Thymus (tissue), 11 donors: ENCODE measurements around the gene EIF4B. TPM values are rescaled to one million over a fixed set of nuclear protein-coding genes. Genes with fewer than 3 reads are reported as not detected.

Experiments used
- DNase-seq, 9 donors: peaks; one replicate each; pipeline ENCODE4 v3.0.0-alpha.2; 2013; ENCODE audit warnings: low spot score in 9 of 9, low read depth in 6 of 9, missing footprints in 1 of 9
- H3K27ac ChIP-seq, 2 donors: one replicate each; pipeline ENCODE4 v1.5.1; 2013; ENCODE audit warnings: control low read depth in 1 of 2, low read depth in 1 of 2, low read length in 1 of 2, mild to moderate bottlenecking in 1 of 2, moderate library complexity in 1 of 2
- H3K27me3 ChIP-seq, 2 donors: one replicate each; pipeline ENCODE4 v1.5.1; 2013; ENCODE audit warnings: low read length in 1 of 2; ENCODE audit not compliant: control insufficient read depth in 2 of 2, insufficient read depth in 1 of 2
- H3K36me3 ChIP-seq, 2 donors: one replicate each; pipeline ENCODE4 v1.5.1; 2013; ENCODE audit warnings: low read length in 1 of 2, mild to moderate bottlenecking in 1 of 2, moderate library complexity in 1 of 2; ENCODE audit not compliant: control insufficient read depth in 2 of 2, insufficient read depth in 2 of 2
- H3K4me1 ChIP-seq, 2 donors: one replicate each; pipeline ENCODE4 v1.5.1; 2013; ENCODE audit warnings: low read length in 2 of 2; ENCODE audit not compliant: control insufficient read depth in 2 of 2, insufficient read depth in 2 of 2
- H3K4me3 ChIP-seq, 2 donors: one replicate each; pipeline ENCODE4 v1.5.1; 2013; ENCODE audit warnings: low read length in 2 of 2, control low read depth in 1 of 2, mild to moderate bottlenecking in 1 of 2
- H3K9me3 ChIP-seq, 2 donors: one replicate each; pipeline ENCODE4 v1.5.1; 2013; ENCODE audit warnings: low read length in 1 of 2, mild to moderate bottlenecking in 1 of 2; ENCODE audit not compliant: control insufficient read depth in 2 of 2, insufficient read depth in 1 of 2
- WGBS: extraction: QIAGEN DNeasy Blood & Tissue Kit; methylation state at CpG from one replicate; pipeline ENCODE4 v1.1.7; 2013; 5-methylcytosine and 5-hydroxymethylcytosine counted together
- polyA plus RNA-seq: library from polyadenylated mRNA; stranded (reverse); fragments of 200-250 nt; gene quantifications from one replicate; pipeline ENCODE4 v1.2.3, GENCODE V29; 2013
- total RNA-seq: library from RNA; stranded (reverse); fragments of 120-200 nt; gene quantifications from one replicate; pipeline ENCODE4 v1.2.4, GENCODE V29; 2013
- donor health status: healthy.

EIF4B gene
- total and polyA plus RNA-seq, 2 donors = 148 to 432 TPM

DNA sequence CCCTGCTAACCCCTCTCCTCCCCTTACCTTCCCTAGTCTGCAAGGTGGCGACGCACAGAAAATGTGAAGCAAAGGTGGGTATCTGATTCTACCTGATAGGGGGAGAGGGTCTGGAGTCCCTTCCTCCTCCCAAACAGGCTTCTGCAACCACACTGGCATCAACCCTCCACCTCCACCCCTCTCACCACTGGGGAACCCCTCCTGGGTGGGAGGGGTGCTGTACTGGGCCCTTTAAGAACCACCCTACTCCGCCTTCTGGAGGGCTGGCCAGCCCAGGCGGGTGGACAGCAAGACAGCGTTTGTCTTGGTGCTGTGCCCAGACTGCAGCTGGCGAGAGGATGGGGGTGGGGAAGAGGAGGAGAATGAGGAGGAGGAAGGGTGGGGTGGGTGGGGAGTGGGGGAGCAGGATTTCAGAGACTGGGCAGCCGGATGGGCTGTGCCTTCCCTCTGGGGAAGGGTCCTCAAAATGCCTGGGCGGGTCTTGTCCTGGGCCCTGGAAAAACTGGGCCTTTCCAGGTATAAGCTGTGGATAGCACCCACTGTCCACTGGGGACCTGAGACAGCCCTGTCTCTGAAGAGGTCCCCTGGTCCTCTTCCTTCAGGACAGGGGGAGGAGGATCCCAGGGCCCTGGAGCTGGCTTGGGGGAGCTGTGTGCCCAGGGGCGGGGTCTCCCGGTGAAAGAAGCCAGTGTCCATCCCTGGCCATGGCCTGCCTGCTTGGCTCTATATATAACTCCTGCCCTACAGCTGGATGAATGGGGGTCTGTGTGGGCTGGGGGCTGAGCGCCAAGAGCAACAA, 46.4 kb downstream of the EIF4B start:
- no peak for DNase-seq
- H3K9me3 ChIP-seq = no peaks in the 10 kb centered on the region
- peaks cover 2 to 40% of the 10 kb centered on the region in 2 donors for H3K4me1 ChIP-seq
- no peak overlapping the region for H3K4me3 ChIP-seq
- H3K36me3 ChIP-seq = no peaks in the 10 kb centered on the region
- no peak overlapping the region for H3K27ac ChIP-seq
- H3K27me3 ChIP-seq = peaks cover 0 to 15% of the 10 kb centered on the region in 2 donors
- 89% methylated on average over 11 of the region's 11 CpGs for WGBS

DNA sequence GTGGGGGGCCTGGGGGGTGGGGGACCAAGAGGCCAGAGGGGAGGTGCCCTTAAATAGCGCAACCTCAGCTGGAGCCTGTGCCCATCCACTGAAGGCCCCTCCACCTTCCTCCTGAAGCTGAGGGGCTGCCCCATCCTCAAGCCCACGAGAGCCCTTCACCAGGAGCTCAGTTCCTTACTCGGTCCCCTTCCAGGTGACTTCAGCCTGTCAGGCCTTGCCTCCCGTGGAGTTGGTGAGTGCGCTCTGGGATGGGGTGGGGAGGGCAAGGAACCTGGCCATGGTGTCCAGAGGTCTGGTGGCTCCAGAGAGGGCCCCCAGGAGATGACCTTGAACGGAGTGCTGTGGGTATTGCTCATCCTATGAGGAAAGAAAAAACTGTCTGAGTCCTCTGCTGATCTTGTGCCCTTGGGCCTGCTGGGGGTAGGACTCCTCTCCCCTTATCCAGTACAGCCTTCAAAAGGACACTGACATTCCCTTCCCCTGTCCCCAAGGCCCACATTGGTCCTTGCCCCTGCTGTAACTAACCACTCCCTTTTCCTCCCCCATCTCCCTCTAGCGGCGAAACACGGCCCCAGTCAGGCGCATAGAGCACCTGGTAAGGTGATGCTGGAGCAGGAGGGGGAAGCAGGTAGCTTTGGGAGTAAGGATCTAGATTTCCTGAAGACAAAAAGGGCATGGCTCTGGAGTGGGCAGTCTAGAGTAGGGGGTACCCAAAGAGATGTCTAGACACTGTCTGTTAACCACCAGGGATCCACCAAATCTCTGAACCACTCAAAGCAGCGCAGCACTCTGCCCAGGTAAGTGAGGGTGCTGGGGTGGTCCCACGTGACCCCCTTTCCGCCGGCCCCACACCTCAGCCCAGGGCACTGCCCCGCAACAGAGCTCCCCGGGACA, 47.2 kb downstream of the EIF4B start:
- Histone ChIP-seq H3K27me3 (peaks cover 0 to 8% of the 10 kb centered on the region in 2 donors), H3K4me1 (peaks cover 0 to 32% of the 10 kb centered on the region in 2 donors), H3K9me3 (no peaks in the 10 kb centered on the region), H3K4me3 (peak overlapping the region; percentile 37 to 61), H3K27ac (peak overlapping the region; percentile 48 to 62), H3K36me3 (no peaks in the 10 kb centered on the region)
- DNase-seq = peak in 4 of 9 donors; percentile 15 to 57 (median 34)
- WGBS = 44% methylated on average over 16 of the region's 16 CpGs

DNA sequence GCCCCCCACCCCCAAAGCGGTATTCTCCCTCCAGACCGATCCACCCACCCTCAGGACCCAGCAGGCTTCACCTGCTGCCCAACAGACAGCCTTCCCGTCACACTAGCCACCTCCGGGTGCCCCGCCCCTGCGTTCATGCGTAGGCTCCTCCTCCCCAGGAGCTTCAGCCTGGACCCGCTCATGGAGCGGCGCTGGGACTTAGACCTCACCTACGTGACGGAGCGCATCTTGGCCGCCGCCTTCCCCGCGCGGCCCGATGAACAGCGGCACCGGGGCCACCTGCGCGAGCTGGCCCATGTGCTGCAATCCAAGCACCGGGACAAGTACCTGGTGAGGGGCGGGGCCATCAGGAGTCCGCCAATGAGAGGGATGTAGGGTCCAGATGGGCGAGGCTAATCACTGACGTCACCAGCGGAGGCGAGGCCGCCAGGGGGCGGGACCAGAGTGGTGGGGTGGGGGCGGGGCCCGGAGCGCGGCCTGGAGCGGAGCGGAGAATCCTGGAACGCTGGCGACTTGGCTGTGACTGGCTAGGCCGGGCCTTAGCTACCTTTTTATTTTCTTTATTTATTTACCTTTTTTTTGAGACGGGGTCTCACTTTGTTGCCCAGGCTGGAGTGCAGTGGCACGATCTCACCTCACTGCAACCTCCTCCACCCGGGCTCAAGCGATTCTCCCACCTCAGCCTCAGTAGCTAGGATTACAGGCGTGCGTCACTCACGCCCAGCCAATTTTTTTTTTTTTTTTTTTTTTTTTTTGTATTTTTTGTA, 48.0 kb downstream of the EIF4B start:
- no peaks in the 10 kb centered on the region for H3K9me3 ChIP-seq
- DNase-seq = peak; percentile 62 to 92 (median 80)
- peaks cover 0 to 8% of the 10 kb centered on the region in 2 donors for H3K27me3 ChIP-seq
- 7% methylated on average over 48 of the region's 48 CpGs for WGBS
- peak overlapping the region; percentile 48 to 62 for H3K27ac ChIP-seq
- no peaks in the 10 kb centered on the region for H3K36me3 ChIP-seq
- peaks cover 0 to 24% of the 10 kb centered on the region in 2 donors for H3K4me1 ChIP-seq
- peak overlapping the region; percentile 37 to 61 for H3K4me3 ChIP-seq

DNA sequence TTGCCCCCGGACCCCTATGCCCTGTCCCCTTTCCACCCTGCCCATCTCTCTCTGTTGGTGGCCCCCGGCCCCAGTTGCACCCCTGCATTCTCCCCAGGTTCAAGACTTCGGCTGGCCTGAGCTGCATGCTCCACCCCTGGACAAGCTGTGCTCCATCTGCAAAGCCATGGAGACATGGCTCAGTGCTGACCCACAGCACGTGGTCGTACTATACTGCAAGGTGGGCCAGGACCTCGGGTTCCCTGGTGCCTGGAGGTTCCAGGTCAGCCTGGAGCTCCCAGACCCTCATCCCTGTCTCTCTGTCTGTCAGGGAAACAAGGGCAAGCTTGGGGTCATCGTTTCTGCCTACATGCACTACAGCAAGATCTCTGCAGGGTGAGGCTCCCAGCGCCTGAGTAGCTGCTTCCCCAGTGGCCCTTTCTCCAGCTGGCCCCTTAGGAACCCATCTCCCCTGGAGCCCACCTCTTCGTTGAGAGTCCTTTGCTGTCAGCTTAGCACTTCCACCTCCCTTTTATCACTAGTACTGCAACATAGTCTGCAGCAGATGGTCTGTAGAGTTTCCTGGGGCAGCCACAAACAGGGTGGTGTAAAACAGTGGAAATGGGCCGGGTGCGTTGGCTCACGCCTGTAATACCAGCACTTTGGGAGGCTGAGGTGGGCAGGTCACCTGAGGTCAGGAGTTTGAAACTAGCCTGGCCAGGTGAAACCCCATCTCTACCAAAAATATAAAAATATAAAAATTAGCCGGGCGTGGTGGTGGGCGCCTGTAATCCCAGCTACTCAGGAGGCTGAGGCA, 49.4 kb downstream of the EIF4B start:
- H3K4me1 ChIP-seq = peaks cover 0 to 20% of the 10 kb centered on the region in 2 donors
- no peaks in the 10 kb centered on the region for H3K9me3 ChIP-seq
- H3K4me3 ChIP-seq = no peak overlapping the region
- peaks cover 0 to 8% of the 10 kb centered on the region in 2 donors for H3K27me3 ChIP-seq
- no peak overlapping the region for H3K27ac ChIP-seq
- 93% methylated on average over 15 of the region's 15 CpGs for WGBS
- DNase-seq = no peak
- no peaks in the 10 kb centered on the region for H3K36me3 ChIP-seq

DNA sequence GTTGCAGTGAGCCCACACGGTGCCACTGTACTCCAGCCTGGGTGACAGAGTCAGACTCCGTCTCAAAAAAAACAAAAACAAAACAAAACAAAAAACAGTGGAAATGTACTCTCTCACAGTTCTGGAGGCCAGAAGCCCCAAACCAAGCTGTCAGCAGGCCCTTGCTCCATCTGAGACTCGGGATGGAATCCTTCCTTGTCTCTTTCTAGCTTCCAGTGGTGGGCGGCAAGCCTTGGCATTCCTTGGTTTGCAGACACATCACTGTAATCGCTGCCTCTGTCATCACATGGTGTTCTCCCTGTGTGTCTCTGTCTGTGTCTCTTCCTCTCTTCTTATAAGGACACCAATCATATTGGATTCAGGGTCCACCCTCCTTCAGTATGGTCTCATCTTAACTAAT, 50.0 kb downstream of the EIF4B start:
- no peak overlapping the region for H3K4me3 ChIP-seq
- peaks cover 0 to 6% of the 10 kb centered on the region in 2 donors for H3K27me3 ChIP-seq
- 97% methylated on average over 5 of the region's 5 CpGs for WGBS
- DNase-seq = no peak
- peaks cover 0 to 20% of the 10 kb centered on the region in 2 donors for H3K4me1 ChIP-seq
- no peaks in the 10 kb centered on the region for H3K9me3 ChIP-seq
- no peaks in the 10 kb centered on the region for H3K36me3 ChIP-seq
- no peak overlapping the region for H3K27ac ChIP-seq

DNA sequence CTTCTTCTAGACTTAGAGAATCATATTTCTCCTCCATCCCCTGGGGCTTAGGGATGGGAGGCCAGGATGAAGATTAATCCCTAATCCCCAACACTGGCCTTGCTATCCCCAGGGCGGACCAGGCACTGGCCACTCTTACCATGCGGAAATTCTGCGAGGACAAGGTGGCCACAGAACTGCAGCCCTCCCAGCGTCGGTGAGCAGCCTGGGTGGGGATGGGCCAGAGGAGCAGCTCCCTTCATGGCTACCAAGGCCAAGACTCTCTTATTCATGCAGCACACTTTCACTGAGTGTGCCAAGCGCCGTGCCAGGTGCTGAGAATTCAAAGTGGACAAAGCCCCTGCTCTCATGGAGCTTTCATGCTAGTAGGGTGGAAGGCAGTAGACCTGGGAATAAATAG, 50.6 kb downstream of the EIF4B start:
- H3K4me1 ChIP-seq = peaks cover 0 to 19% of the 10 kb centered on the region in 2 donors
- WGBS = 98% methylated on average over 7 of the region's 7 CpGs
- no peaks in the 10 kb centered on the region for H3K36me3 ChIP-seq
- H3K9me3 ChIP-seq = no peaks in the 10 kb centered on the region
- DNase-seq = no peak
- no peak overlapping the region for H3K4me3 ChIP-seq
- H3K27me3 ChIP-seq = peaks cover 0 to 6% of the 10 kb centered on the region in 2 donors
- H3K27ac ChIP-seq = no peak overlapping the region

DNA sequence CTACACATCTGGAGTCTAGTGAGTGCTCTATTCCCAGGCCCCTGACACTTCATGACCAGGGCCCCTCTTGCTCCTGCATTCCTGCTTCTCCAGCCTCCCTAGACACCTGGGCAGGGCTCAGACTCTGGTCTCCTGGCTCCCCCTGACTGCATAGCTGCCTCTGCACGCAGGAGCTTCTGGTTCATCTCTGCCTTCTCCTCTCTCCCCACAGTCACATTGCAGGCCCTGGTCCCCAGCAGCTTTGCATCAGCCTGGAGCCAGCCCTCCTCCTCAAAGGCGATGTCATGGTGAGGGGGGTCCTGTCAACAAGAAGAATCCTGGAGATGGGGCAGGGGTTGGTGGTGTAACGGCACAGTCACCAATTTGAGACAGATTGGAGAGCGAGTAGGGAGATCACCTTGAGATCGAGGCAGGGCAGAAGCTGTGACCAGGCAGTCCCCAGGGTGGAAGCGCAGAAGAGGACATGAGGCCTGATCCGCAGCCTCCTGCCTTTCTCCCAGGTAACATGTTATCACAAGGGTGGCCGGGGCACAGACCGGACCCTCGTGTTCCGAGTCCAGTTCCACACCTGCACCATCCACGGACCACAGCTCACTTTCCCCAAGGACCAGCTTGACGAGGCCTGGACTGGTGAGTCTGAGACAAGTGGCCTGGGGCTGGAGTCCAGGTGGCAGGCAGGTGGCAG, 51.7 kb downstream of the EIF4B start:
- H3K4me3 ChIP-seq = no peak overlapping the region
- H3K9me3 ChIP-seq = no peaks in the 10 kb centered on the region
- DNase-seq = no peak
- peaks cover 0 to 6% of the 10 kb centered on the region in 2 donors for H3K27me3 ChIP-seq
- H3K36me3 ChIP-seq = no peaks in the 10 kb centered on the region
- H3K27ac ChIP-seq = no peak overlapping the region
- peaks cover 0 to 15% of the 10 kb centered on the region in 2 donors for H3K4me1 ChIP-seq
- whole genome bisulfite sequencing = 95% methylated on average over 13 of the region's 13 CpGs
